Activated CD4-positive, alpha-beta T cell treated with anti-CD3 and anti-CD28 coated beads, Interleukin-2, Interleukin-4, amounts not matched to agents 100 ng/mL and 50 ng/mL, durations not matched to agents 16 hours and 8 hours (primary cell): ENCODE data around the gene MINDY3.

ENCODE experiments used
- DNase-seq: peaks from one replicate; pipeline ENCODE4 v3.0.0-alpha.2; 2020; ENCODE audit warnings: low spot score

Gene MINDY3

DNA sequence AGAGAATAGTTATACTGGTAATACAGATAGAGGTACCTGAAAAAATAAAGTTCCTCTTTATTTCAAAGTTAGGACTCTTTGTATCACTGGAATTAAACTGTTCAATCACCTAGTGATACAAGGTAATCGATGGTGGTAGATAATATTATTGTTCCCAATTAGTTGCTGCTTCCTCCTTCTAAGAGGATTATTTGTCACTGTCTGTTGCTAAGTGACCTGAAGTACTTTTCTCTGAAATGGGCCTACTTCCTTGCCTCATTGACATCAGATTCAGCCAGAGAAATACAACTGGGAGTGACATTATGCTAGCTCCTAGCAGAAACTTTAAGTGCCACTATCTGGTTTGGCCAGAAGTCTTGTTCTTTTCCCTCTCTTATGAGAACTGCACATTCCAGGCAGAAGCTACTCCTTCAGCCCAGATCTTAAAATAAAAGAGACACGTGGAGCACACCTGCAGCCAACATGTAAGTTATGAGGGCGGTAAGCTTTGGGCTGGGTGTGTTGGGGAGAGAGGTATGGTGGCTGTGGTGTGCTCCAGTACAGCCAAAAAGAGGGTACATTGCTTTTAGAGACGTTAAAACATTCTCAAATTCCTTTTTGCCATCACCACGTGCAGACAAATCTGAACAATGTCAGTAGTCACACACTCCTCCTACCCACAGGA, 54.8 kb downstream of the MINDY3 start:
- no peak for DNase-seq

GRCh38 chr10:15804109-15804508, 56.2 kb downstream of the MINDY3 start:
- no peak for DNase-seq

- DNase-seq, result no peak
These were observed 57.8 kb downstream of the MINDY3 start for GRCh38 chr10:15802375-15802949.

DNA sequence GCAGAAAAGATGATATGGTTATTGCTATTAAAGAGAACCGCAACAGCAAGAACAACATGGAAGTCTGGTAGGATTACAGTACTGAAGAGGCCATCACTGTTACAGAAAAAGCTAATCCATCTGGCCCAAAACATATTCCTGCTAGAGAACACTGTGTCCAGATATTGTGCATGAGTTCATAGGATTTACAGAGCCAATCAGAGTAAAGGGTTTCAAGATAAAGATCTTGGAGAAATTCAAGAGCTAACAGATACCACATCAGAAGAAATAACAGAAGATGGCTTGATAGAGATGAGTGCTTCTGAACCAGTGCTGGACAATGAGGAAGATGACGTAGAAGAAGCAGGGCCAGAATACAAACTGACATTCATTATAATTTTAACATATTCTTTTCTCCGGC, 58.7 kb downstream of the MINDY3 start:
- no peak for DNase-seq

GRCh38 chr10:15801147-15801546, 59.2 kb downstream of the MINDY3 start:
- DNase-seq, result no peak

DNA sequence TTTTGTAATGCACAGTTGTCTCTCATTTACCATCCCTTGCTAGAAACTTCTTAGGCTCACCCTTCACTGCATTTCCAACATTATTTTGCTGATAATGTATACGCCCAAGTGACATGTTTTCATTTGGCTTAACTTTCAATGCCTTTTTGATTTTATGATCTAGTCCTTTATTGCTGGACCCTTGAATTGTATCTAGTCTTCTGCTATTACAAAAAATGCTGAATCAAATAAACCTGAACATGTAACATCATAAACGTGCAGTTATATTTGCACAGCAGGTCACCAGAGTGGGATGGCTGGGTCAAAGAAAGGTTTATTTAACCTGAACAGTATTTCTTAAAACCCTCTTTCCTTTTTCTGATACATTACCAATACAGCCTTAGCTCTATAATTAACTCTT, 63.0 kb downstream of the MINDY3 start:
- DNase-seq, result no peak

DNA sequence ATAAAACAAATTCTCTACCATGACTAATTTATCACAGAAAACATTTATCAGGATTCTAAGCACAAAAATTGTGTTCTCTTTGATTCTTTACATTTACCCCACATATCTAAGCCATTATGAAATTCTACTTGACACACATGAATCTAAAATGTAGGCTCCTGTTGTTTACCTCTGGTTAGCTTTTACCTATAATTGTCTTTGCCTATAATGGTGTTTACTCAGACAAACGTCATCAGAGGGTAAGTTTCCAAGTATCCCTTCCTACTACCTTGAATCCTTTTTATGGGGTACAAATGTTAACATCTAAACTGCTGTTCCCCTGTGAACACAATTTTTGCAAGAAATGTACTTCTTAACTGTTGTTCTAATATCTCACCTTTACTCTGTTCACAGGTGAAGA, 63.5 kb downstream of the MINDY3 start:
- DNase-seq, result no peak

DNA sequence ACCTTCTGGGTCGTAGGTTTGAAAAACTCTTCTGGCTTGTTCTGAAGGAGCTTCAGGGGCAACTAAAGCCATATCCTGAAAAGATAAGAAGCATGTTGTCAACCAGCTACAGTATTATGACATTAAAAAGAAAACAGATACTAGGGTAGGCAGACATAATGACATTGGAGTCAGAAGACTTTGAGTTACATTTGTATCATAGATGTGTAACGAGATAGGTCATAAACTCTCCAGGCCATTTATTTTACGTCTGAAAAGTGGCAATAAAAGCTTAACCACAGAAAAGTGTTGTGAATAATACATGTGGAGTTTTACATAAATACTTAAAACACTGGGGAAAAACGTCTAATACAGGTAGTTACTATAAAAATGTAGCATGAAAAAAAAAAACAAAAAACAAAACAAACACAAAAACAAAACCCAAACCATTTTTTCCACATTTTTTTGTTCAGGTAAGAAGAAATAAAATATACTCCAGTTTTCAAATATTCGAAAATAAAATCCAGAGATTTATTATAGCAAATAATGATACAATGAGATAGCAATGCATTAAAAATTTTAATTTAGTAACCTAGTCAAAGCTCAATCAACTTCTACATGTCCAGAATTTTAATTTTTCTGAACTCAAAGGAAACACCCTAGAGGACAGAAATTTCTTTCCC, 64.1 kb downstream of the MINDY3 start:
- DNase-seq, result no peak

GRCh38 chr10:15795036-15795792, 65.1 kb downstream of the MINDY3 start:
- no peak for DNase-seq

DNA sequence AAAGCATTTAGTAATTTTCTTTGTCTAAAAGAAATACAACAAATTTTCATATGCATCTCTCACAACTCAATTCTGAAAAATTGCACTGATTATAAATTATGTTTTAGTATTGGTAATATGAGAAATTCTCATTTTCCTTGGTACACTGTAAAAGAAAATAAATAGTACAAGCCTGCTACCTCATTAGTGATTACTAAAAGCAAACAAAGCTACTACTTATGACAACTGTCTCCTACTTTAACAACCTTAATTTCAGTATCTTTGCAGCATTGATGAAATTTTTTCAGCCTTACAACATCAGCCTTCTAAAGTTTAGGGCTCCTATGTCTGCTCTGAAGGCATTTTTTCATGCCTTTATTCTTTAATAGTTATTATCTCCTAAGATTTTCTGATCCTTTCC, 65.7 kb downstream of the MINDY3 start:
- no peak for DNase-seq

GRCh38 chr10:15793664-15794063, 66.6 kb downstream of the MINDY3 start:
- no peak for DNase-seq

GRCh38 chr10:15792777-15793176, 67.5 kb downstream of the MINDY3 start:
- no peak for DNase-seq

- no peak for DNase-seq
These were observed 68.3 kb downstream of the MINDY3 start for GRCh38 chr10:15791816-15792524.

DNA sequence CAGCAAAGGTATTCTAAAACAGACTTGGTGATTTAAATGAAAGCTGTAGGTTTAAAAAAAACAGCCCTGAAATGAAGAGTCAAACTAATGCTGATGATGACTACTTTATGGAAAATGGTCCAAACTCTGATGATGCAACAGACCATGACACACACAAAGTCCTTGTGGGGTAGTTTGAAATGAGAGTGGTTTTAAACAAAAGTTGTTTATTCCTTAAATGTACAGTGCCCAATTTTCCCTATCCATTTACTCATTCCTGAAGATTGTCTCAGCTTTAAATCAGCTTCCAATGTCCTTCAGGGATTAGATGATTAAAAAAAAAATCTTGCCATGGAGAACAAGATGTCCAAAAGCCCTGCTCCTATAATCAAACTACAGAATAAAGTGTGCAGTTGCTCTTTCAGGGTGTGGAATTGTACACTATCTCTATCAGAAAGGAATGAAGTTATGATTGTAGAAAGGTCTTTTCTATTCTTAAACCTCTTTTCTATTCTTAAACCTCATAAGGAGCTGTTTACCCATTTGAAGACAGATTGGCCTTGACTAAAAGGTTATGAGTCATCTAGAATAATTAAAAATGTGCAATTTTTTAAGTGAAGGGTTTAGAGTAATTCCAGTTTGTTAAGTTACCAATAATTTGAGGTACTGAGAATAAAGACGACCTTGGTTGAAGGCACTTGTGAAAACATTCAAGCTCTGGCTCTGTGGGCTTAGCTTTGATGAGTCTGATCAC, 70.3 kb downstream of the MINDY3 start:
- no peak for DNase-seq

- no peak for DNase-seq
These were observed 72.9 kb downstream of the MINDY3 start for GRCh38 chr10:15787426-15787825.

GRCh38 chr10:15784662-15785300, 75.5 kb downstream of the MINDY3 start:
- DNase-seq, result no peak

DNA sequence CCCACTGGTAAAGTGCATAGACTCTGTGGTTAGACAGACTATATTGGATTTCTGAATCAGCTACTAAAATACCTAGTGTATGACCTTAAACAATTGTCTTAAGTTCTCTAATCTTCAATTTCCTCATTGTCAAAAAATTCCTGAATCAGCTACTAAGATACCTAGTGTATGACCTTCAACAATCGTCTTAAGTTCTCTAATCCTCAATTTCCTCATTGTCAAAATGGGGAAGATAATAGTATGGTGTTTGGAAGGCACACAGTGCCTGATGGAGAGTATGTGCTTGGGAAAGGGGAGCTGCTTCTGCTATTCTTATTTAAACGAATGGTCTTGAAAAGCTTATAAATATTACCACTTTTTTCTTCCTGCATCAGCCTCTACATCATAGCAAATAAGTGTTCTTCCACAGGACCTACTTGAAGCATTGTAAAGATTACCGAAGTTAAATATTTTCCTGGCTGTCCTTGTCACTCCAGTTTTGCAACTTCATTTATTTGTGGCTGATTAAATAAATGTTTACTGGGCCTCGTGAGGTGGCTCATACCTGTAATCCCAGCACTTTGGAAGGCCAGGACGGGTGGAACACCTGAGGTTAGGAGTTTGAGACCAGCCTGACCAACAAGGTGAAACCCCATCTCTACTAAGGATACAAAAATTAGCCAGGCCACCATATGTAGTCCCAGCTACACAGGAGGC, 76.2 kb downstream of the MINDY3 start:
- no peak for DNase-seq

- no peak for DNase-seq
These were observed 77.5 kb downstream of the MINDY3 start for GRCh38 chr10:15782851-15783250.

- DNase-seq, result no peak
These were observed 78.8 kb downstream of the MINDY3 start for GRCh38 chr10:15781381-15781960.
